Right lobe of liver (tissue), 4 donors: Measurements from ENCODE around the gene LCNL1.

ENCODE experiments used
- POLR2A ChIP-seq: fragments of 450-650 bp; IDR thresholded peaks from one replicate; pipeline ENCODE4 v1.6.1; 2017; ENCODE audit warnings: antibody characterized with exemption, mild to moderate bottlenecking
- TF ChIP-seq, protein P1 (sequence below), 4 donors: fragments of 200-600 bp in 3 of 4; fragments of 450-650 bp in 1 of 4; IDR thresholded peaks; one replicate each; pipeline versions ENCODE4 v1.5.1 to v1.8.0; 2016 to 2022; ENCODE audit warnings: antibody characterized with exemption in 4 of 4, mild to moderate bottlenecking in 2 of 4
- donor health status: DM: no; HTN: no; CAD: no.
- donor health status: DM: no; HTN: no; CAD: no.
- donor health status: DM: no; HTN: yes; CAD: no.

DNA sequence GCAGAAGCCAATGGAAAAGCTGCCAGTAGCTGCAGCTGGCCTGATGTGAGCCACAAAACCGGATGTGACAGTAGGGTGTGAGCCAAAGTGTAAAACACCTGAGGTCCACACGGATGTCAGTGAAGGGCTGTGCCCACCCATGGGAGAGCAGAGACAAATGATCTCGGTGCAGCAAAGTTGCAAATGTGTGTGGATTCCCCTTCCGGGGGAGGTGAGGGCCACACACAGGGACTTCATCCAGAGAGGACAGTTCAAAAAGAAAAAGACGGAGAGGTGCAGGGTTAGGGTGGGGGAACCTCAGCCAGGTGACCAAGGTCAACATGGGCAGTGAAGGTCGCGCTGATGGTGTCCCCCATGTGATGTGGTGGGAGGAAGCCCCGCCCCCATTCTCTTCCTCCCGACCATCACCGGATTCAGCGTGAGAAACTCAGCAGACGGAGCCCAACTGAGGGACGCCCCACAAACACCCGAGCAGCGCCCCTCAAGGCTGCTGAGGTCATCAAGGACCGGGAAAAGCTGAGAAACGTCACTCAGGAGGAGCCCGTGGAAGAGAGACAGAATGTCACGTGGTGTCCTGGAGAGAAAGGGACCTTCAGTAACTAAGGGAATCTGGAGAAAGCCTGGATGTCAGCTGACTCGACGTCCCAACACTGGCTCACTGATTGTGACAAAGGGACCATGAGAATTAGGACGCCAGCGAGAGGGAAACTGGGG is 16.9 kb upstream of the LCNL1 start:
- TF ChIP-seq, protein P1, sequence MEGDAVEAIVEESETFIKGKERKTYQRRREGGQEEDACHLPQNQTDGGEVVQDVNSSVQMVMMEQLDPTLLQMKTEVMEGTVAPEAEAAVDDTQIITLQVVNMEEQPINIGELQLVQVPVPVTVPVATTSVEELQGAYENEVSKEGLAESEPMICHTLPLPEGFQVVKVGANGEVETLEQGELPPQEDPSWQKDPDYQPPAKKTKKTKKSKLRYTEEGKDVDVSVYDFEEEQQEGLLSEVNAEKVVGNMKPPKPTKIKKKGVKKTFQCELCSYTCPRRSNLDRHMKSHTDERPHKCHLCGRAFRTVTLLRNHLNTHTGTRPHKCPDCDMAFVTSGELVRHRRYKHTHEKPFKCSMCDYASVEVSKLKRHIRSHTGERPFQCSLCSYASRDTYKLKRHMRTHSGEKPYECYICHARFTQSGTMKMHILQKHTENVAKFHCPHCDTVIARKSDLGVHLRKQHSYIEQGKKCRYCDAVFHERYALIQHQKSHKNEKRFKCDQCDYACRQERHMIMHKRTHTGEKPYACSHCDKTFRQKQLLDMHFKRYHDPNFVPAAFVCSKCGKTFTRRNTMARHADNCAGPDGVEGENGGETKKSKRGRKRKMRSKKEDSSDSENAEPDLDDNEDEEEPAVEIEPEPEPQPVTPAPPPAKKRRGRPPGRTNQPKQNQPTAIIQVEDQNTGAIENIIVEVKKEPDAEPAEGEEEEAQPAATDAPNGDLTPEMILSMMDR (IDR thresholded peaks at IDR 0.05) = no peak
- no peak for TF ChIP-seq POLR2A
